Keratinocyte (primary cell): ENCODE results near the gene ENG. TPM values are rescaled to one million over a fixed set of nuclear protein-coding genes. Genes with fewer than 3 reads are reported as not detected.

Experiments used
- DNase-seq: peaks from one replicate; pipeline ENCODE4 v3.0.0-alpha.2; 2011; ENCODE audit warnings: low read depth, missing footprints, low spot score
- FAIRE-seq: peaks from 2 replicates; lab custom pipeline; 2011; peaks lifted over from hg19 to GRCh38; lab: Jason Lieb, UNC
- H2AFZ ChIP-seq: 2 replicates; pipeline ENCODE4 v1.6.0; 2012; ENCODE audit warnings: low read length, control low read depth, inconsistent platforms; ENCODE audit not compliant: control insufficient read depth
- H3K27ac ChIP-seq: 2 replicates; pipeline ENCODE4 v1.5.1; 2011; ENCODE audit warnings: low read length; ENCODE audit not compliant: control insufficient read depth, insufficient read depth
- H3K27me3 ChIP-seq: 3 replicates; pipeline ENCODE4 v1.6.0; 2011; ENCODE audit warnings: low read length; ENCODE audit not compliant: control insufficient read depth, insufficient read depth; ENCODE audit errors: extremely low read depth
- H3K36me3 ChIP-seq, 2 experiments: 2 replicates in 1 of 2; 3 replicates in 1 of 2; pipeline ENCODE4 v1.5.1; 2011; ENCODE audit warnings: low read length in 2 of 2, mild to moderate bottlenecking in 1 of 2; ENCODE audit not compliant: control insufficient read depth in 2 of 2, insufficient read depth in 2 of 2; ENCODE audit errors: extremely low read depth in 1 of 2
- H3K4me1 ChIP-seq: 3 replicates; pipeline ENCODE4 v1.5.1; 2011; ENCODE audit warnings: low read length; ENCODE audit not compliant: control insufficient read depth, insufficient read depth; ENCODE audit errors: extremely low read depth
- H3K4me2 ChIP-seq: 3 replicates; pipeline ENCODE4 v1.6.0; 2011; ENCODE audit warnings: low read depth, low read length; ENCODE audit not compliant: control insufficient read depth, insufficient read depth; ENCODE audit errors: extremely low read depth
- H3K4me3 ChIP-seq, 3 experiments: fragments of 200-600 bp in 1 of 3; sonication (generic) in 1 of 3; 2 replicates in 2 of 3; 3 replicates in 1 of 3; pipeline ENCODE4 v1.5.1; 2011 to 2016; ENCODE audit warnings: low read length in 3 of 3, mild to moderate bottlenecking in 3 of 3, control low read depth in 2 of 3, inconsistent platforms in 1 of 3, low read depth in 1 of 3, mixed read lengths in 1 of 3, mixed run types in 1 of 3, moderate library complexity in 1 of 3; ENCODE audit not compliant: control insufficient read depth in 2 of 3, insufficient read depth in 2 of 3; ENCODE audit errors: extremely low read depth in 1 of 3
- H3K79me2 ChIP-seq: 2 replicates; pipeline ENCODE4 v1.6.0; 2012; ENCODE audit warnings: low read length; ENCODE audit not compliant: control insufficient read depth, insufficient read depth
- H3K9ac ChIP-seq: 3 replicates; pipeline ENCODE4 v1.6.0; 2011; ENCODE audit warnings: low read length; ENCODE audit not compliant: control insufficient read depth, insufficient read depth; ENCODE audit errors: extremely low read depth
- H3K9me1 ChIP-seq: 3 replicates; pipeline ENCODE4 v1.6.0; 2011; ENCODE audit warnings: low read length; ENCODE audit not compliant: control insufficient read depth, insufficient read depth; ENCODE audit errors: extremely low read depth
- H3K9me3 ChIP-seq: 2 replicates; pipeline ENCODE4 v1.5.1; 2012; ENCODE audit warnings: low read depth, low read length; ENCODE audit not compliant: control insufficient read depth
- H4K20me1 ChIP-seq: 3 replicates; pipeline ENCODE4 v1.6.0; 2011; ENCODE audit warnings: low read length; ENCODE audit not compliant: control insufficient read depth, insufficient read depth; ENCODE audit errors: extremely low read depth
- CTCF ChIP-seq, 3 experiments: IDR thresholded peaks in 1 of 3; conservative IDR thresholded peaks in 1 of 3; optimal IDR thresholded peaks in 1 of 3; 2 replicates in 2 of 3; 3 replicates in 1 of 3; pipeline versions ENCODE3 to v1.5.1; 2011; ENCODE audit warnings: low read length in 3 of 3, mild to moderate bottlenecking in 3 of 3, moderate library complexity in 2 of 3, control low read depth in 1 of 3, inconsistent platforms in 1 of 3; ENCODE audit not compliant: insufficient read depth in 2 of 3; ENCODE audit errors: extremely low read depth in 1 of 3
- EZH2 ChIP-seq: IDR thresholded peaks from one replicate; pipeline ENCODE4 v1.6.1; 2012; ENCODE audit warnings: inconsistent platforms, mild to moderate bottlenecking, low read length, moderate library complexity
- dilution Hi-C: fragments of 300-500 bp; cut with MboI; formaldehyde crosslinking; loops from one replicate; pipeline ENCODE4 v1.7.0; 2020; ENCODE audit warnings: low sequenced_read_pairs; ENCODE audit not compliant: extremely low pct_ligation_motif_present
- polyA plus RNA-seq, 5 experiments: library from polyadenylated mRNA; depleted of rRNA in 3 of 5; stranded (reverse) in 3 of 5; stranded (forward) in 1 of 5; unstranded in 1 of 5; fragments of >200 nt; gene quantifications; 1 replicate in 1 of 5; 2 replicates in 3 of 5; 3 replicates in 1 of 5; pipeline versions ENCODE4 v1.2.1 to v1.2.3, GENCODE V29; 2011 to 2012; ENCODE audit warnings: missing spikeins in 2 of 5, low read depth in 1 of 5, low replicate concordance in 1 of 5

The ENG gene
- polyA plus RNA-seq, 1 donor (not counting 4 experiments of a cell fraction or from before 2014, with no cell fraction given): 0.22 TPM

DNA sequence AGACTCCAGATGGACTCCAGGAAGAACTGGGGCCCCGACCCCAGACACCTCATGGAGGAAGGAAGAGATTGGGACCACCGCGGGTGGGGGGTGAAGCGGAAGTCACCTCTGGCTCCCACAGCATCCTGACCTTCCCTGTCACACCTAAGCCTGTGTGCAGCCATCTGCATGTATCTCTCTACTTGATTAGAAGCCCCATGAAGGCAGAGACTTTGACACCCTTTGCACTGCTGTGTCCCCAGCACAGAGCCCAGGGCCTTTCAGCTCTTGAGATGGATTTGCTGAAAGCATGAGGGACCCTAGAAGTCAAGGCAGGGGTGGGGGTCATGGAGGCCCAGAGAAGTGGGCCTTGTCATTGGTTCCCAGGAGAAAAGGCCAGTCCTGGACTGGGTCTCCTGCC is 2.8 kb upstream of the ENG start:
- no peak for DNase-seq
- no peaks in the 10 kb centered on the region for H4K20me1 ChIP-seq
- TF ChIP-seq CTCF (optimal IDR thresholded peaks at IDR 0.05 in 1 of 3, IDR thresholded peaks at IDR 0.05 in 1 of 3, conservative IDR thresholded peaks at IDR 0.05 in 1 of 3; ENCODE audit: extremely low read depth in 1 of 3, insufficient read depth in 2 of 3, low read length in 3 of 3) (no peak), EZH2 (no peak)
- dilution Hi-C loops: no loop called here
- no peak overlapping the region for H3K4me2 ChIP-seq
- H2AFZ ChIP-seq: no peak overlapping the region
- no peaks in the 10 kb centered on the region for H3K4me1 ChIP-seq
- H3K9ac ChIP-seq: no peak overlapping the region
- H3K36me3 ChIP-seq: no peaks in the 10 kb centered on the region
- no peaks in the 10 kb centered on the region for H3K9me3 ChIP-seq
- no peaks in the 10 kb centered on the region for H3K9me1 ChIP-seq
- no peak overlapping the region for H3K4me3 ChIP-seq
- no peaks in the 10 kb centered on the region for H3K79me2 ChIP-seq
- H3K27ac ChIP-seq: no peak overlapping the region
- FAIRE-seq: no peak
- peaks cover 4% of the 10 kb centered on the region for H3K27me3 ChIP-seq

DNA sequence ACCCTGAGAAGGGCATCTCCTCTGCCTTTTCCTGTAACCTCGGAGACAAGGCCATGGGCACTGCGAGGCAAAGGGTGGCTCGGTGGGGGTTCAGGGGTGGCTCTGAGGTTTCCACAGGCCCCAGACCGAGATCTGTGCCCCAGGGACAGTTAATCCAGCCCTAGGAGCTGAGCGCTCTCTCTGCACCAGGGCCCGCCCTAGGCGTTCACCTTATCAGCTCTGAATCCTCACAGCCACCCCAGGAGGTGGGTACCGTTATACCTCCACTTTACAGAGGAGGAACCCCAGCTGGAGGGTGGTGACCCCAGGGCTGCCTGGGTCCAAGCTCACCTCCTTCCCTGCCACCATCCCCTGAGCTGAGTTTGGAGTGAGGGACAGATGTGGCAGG is 2.3 kb upstream of the ENG start:
- Histone ChIP-seq H3K4me3 (no peak overlapping the region), H3K9me3 (no peaks in the 10 kb centered on the region), H3K36me3 (no peaks in the 10 kb centered on the region), H3K9me1 (no peaks in the 10 kb centered on the region), H2AFZ (no peak overlapping the region), H3K27ac (no peak overlapping the region), H3K4me1 (no peaks in the 10 kb centered on the region), H3K4me2 (no peak overlapping the region), H4K20me1 (no peaks in the 10 kb centered on the region), H3K27me3 (peaks cover 4% of the 10 kb centered on the region), H3K79me2 (no peaks in the 10 kb centered on the region), H3K9ac (no peak overlapping the region)
- DNase-seq: no peak
- no peak for FAIRE-seq
- TF ChIP-seq EZH2: no peak
- no peak for TF ChIP-seq CTCF (optimal IDR thresholded peaks at IDR 0.05 in 1 of 3, IDR thresholded peaks at IDR 0.05 in 1 of 3, conservative IDR thresholded peaks at IDR 0.05 in 1 of 3; ENCODE audit: extremely low read depth in 1 of 3, insufficient read depth in 2 of 3, low read length in 3 of 3)
- dilution Hi-C loops: no loop called here
